ENCODE measurements around the gene CYP46A1.
"Not testable (repeated sequence)": the region's sequence is repeated elsewhere in the genome, so short reads cannot be mapped to it uniquely, and the experiment has no call there.

CYP46A1 gene

DNA sequence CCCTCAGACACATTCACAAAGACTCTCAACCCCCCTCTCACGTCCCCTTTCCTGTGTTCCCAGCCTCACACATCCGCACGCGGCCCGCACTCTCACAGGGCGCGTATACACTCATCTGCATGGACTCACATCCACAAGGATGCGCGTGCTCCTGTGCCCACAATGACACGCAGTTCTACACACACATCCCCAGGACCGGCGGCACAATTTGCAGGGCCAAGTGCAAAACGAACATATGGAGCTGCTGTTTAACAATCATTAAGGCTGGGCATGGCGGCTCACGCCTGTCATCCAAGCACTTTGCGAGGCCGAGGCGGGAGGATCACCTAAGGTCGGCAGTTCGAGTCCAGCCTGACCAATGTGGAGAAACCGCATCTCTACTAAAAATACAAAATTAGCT, 72.7 kb downstream of the CYP46A1 start:
- Histone ChIP-seq H3K27me3 (ENCODE audit: control insufficient read depth, insufficient read depth, low read length) (no peaks in the 10 kb centered on the region), H3K27ac (ENCODE audit: low read depth, low read length) (no peak overlapping the region), H3K4me1 (ENCODE audit: control insufficient read depth, insufficient read depth, low read length) (peaks cover 45% of the 10 kb centered on the region), H3K4me3 (ENCODE audit: low read depth, low read length) (no peak overlapping the region), H3K9ac (ENCODE audit: low read length) (no peak overlapping the region), H3K9me3 (ENCODE audit: control insufficient read depth, insufficient read depth, low read depth, low read length) (no peaks in the 10 kb centered on the region), H3K36me3 (ENCODE audit: control insufficient read depth, insufficient read depth, low read length) (no peaks in the 10 kb centered on the region)

DNA sequence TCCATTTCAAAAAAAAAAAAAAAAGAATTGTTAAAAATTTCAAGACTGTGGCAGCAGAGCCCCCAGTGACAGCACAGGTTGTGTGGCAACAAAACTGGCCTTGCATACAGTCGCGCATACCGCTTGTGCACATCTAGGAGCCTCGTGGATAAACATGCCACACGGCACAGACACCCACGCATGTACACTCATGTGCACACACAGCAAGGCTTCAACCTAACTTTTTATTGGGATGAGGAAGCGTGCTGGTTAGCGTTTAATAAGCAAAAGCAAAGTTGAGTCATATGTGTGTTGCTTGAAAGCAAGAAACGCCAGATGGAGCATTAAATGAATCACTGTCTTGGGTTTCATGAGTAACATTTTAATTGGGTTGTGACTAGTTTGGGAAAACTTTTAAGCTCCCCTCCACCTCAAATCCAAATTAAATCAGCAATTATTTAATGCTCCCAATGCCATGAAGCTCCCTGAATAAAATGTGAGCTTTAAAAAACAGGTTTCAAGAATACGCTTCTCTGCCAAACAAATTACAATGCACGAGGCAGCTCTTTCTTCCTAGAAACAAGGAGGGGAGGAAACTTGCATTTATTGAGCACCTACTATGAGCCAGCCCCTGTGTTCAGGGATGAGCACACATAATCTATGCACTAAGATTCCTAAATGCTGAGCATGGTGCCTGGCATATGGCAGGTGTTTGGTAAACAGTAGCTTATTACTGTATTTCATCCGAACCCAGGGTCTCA, 73.4 kb downstream of the CYP46A1 start:
- peaks cover 37% of the 10 kb centered on the region for H3K4me1 ChIP-seq (ENCODE audit: control insufficient read depth, insufficient read depth, low read length)
- H3K4me3 ChIP-seq (ENCODE audit: low read depth, low read length) = no peak overlapping the region

DNA sequence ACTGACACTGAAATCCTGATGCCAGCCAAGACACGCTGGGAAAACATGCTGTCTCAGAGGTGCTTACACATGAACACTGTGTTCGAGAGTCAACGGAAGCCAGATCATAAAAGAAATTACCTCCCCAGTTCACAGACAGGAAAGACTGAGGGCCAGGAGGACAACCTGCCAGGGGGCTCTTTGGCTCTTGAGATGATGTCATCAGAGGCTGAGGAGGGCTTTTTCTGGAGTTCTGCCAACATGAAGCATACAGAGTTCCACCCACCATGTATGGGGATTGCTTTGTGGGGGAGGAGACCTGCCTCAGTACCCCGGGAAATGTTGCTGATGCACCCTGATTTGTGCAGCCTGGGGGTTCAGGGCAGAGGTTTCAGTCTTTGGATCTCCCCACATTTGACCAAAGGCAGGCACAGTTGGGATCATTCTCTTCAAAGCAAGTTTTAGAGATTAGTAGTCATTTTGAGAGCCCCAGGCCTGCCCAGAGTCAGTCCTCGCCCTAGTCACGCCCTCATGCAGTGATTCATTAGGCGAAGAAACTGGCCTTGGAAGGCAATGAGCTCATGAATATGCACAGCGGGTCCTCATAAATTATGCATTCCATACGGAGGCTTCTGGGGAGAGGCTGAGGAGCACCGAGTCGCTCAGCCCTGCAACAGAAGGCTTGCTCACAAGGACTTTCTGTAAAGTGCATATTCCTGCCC, 74.2 kb downstream of the CYP46A1 start:
- peak overlapping the region; percentile 7 for H3K9ac ChIP-seq (ENCODE audit: low read length)
- H3K4me1 ChIP-seq (ENCODE audit: control insufficient read depth, insufficient read depth, low read length) = peaks cover 32% of the 10 kb centered on the region

More for the DNA sequence above, 73.4 kb downstream of the CYP46A1 start:
- H3K9ac ChIP-seq (ENCODE audit: low read length) = no peak overlapping the region
- no peaks in the 10 kb centered on the region for H3K9me3 ChIP-seq (ENCODE audit: control insufficient read depth, insufficient read depth, low read depth, low read length)
- H3K36me3 ChIP-seq (ENCODE audit: control insufficient read depth, insufficient read depth, low read length) = no peaks in the 10 kb centered on the region
- no peaks in the 10 kb centered on the region for H3K27me3 ChIP-seq (ENCODE audit: control insufficient read depth, insufficient read depth, low read length)
- no peak overlapping the region for H3K27ac ChIP-seq (ENCODE audit: low read depth, low read length)

DNA sequence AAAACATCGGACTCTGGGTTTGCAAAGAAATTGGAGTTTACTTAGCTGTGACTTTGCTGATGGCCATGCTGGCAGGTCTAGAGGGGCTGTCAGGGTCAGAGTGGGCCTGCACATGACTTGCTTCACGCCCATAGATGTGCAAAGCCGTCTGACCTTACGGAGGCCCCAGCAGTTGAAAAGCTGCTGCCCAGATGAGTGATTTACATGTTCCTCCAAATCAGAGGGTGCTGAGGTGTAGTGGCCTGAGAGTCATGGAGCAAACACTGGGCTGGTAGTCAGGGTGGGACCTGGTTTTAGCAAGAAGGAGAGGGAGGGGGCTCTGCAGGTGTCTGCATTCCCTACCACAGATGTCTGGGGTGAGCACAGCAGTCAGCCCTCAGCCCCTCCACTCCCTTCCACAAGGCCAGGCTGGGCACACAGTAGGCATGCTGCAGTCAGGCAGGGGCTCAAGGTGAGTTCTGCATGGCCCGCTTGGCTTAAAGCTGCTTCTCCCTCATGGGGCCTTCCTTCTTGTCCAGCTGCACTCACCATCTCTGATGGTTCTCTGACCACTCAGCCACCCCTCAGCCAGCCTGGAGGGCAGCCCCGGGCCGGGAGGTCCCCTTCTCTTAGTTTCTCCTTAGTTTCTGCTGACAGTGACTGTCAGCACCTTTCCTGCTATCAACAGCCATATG, 74.9 kb downstream of the CYP46A1 start:
- no peaks in the 10 kb centered on the region for H3K36me3 ChIP-seq (ENCODE audit: control insufficient read depth, insufficient read depth, low read length)
- no peak overlapping the region for H3K27ac ChIP-seq (ENCODE audit: low read depth, low read length)
- no peak overlapping the region for H3K4me3 ChIP-seq (ENCODE audit: low read depth, low read length)
- no peaks in the 10 kb centered on the region for H3K9me3 ChIP-seq (ENCODE audit: control insufficient read depth, insufficient read depth, low read depth, low read length)
- no peaks in the 10 kb centered on the region for H3K27me3 ChIP-seq (ENCODE audit: control insufficient read depth, insufficient read depth, low read length)
- H3K4me1 ChIP-seq (ENCODE audit: control insufficient read depth, insufficient read depth, low read length) = peaks cover 27% of the 10 kb centered on the region
- H3K9ac ChIP-seq (ENCODE audit: low read length) = peak overlapping the region; percentile 7

More for the DNA sequence above, 74.2 kb downstream of the CYP46A1 start:
- no peak overlapping the region for H3K4me3 ChIP-seq (ENCODE audit: low read depth, low read length)
- H3K27ac ChIP-seq (ENCODE audit: low read depth, low read length) = no peak overlapping the region
- no peaks in the 10 kb centered on the region for H3K9me3 ChIP-seq (ENCODE audit: control insufficient read depth, insufficient read depth, low read depth, low read length)
- no peaks in the 10 kb centered on the region for H3K27me3 ChIP-seq (ENCODE audit: control insufficient read depth, insufficient read depth, low read length)
- H3K36me3 ChIP-seq (ENCODE audit: control insufficient read depth, insufficient read depth, low read length) = no peaks in the 10 kb centered on the region

GRCh38 chr14:99759546-99759925, 75.4 kb downstream of the CYP46A1 start:
- Histone ChIP-seq H3K27me3 (ENCODE audit: control insufficient read depth, insufficient read depth, low read length) (no peaks in the 10 kb centered on the region), H3K4me3 (ENCODE audit: low read depth, low read length) (no peak overlapping the region), H3K4me1 (ENCODE audit: control insufficient read depth, insufficient read depth, low read length) (peaks cover 27% of the 10 kb centered on the region), H3K9me3 (ENCODE audit: control insufficient read depth, insufficient read depth, low read depth, low read length) (no peaks in the 10 kb centered on the region), H3K36me3 (ENCODE audit: control insufficient read depth, insufficient read depth, low read length) (no peaks in the 10 kb centered on the region), H3K27ac (ENCODE audit: low read depth, low read length) (no peak overlapping the region), H3K9ac (ENCODE audit: low read length) (no peak overlapping the region)

DNA sequence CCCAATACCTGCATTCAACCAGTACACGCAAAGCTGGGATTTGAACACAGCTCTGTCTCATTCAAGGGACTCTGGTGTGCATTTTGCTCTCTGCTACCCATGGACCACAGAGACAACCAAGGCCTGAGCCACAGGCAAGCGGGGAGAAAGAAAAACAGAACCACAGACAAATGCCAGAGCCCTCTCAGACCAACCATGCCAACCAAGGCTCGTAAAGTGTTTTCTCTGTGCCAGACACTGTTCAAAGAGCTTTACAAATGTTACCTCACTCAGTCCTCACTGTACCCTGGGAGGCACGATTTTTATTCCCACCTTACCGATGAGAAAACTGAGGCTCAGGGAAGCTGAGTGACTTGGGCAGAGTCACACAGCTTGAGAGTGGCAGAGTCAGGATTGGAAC, 76.7 kb downstream of the CYP46A1 start:
- no peak overlapping the region for H3K4me3 ChIP-seq (ENCODE audit: low read depth, low read length)
- no peak overlapping the region for H3K27ac ChIP-seq (ENCODE audit: low read depth, low read length)
- H3K27me3 ChIP-seq (ENCODE audit: control insufficient read depth, insufficient read depth, low read length) = no peaks in the 10 kb centered on the region
- no peaks in the 10 kb centered on the region for H3K9me3 ChIP-seq (ENCODE audit: control insufficient read depth, insufficient read depth, low read depth, low read length)
- peaks cover 27% of the 10 kb centered on the region for H3K4me1 ChIP-seq (ENCODE audit: control insufficient read depth, insufficient read depth, low read length)
- H3K9ac ChIP-seq (ENCODE audit: low read length) = no peak overlapping the region
- H3K36me3 ChIP-seq (ENCODE audit: control insufficient read depth, insufficient read depth, low read length) = no peaks in the 10 kb centered on the region

GRCh38 chr14:99762911-99763310, 78.8 kb downstream of the CYP46A1 start:
- not testable (repeated sequence) for H3K9ac ChIP-seq (ENCODE audit: low read length); H3K27ac ChIP-seq (ENCODE audit: low read depth, low read length); H3K4me3 ChIP-seq (ENCODE audit: low read depth, low read length); H3K27me3 ChIP-seq (ENCODE audit: control insufficient read depth, insufficient read depth, low read length); H3K36me3 ChIP-seq (ENCODE audit: control insufficient read depth, insufficient read depth, low read length); H3K9me3 ChIP-seq (ENCODE audit: control insufficient read depth, insufficient read depth, low read depth, low read length)
- peaks cover 26% of the 10 kb centered on the region for H3K4me1 ChIP-seq (ENCODE audit: control insufficient read depth, insufficient read depth, low read length)

DNA sequence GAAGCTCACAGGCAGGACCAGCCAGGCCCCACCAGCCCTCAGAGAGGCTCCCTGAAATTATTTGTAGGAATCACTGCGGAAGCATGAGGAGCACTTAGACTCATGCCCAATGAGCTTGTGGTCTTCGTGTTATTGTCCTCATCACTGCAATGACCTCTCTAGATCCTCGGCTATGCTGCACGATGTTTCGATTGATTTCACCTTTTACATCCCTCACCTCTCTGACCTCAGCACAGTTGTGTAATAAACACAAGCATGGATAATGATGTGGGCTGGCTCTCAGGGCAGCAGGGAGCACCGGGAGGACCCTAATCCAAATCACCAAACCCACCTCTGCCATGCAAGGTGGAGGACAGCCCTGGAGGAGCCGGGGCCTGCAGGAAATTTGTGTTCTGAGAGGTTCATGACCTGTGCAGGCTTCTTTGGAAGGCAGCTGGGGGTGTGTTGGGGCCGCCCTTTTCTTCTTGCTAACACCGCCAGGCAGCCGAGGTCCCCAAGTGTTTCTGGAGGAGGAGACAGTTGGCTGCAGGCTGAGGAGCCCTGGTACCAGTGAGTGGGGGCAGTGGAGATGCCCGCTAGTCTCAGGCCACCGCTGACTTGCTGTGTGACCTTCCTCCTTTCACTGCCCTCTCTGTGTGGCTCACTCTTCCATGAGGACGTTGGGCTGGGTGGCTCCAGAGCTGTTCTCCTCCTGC, 79.6 kb downstream of the CYP46A1 start:
- no peak overlapping the region for H3K4me3 ChIP-seq (ENCODE audit: low read depth, low read length)
- H3K9me3 ChIP-seq (ENCODE audit: control insufficient read depth, insufficient read depth, low read depth, low read length) = no peaks in the 10 kb centered on the region
- H3K4me1 ChIP-seq (ENCODE audit: control insufficient read depth, insufficient read depth, low read length) = peaks cover 19% of the 10 kb centered on the region
- H3K27me3 ChIP-seq (ENCODE audit: control insufficient read depth, insufficient read depth, low read length) = no peaks in the 10 kb centered on the region
- H3K27ac ChIP-seq (ENCODE audit: low read depth, low read length) = no peak overlapping the region
- H3K36me3 ChIP-seq (ENCODE audit: control insufficient read depth, insufficient read depth, low read length) = no peaks in the 10 kb centered on the region
- H3K9ac ChIP-seq (ENCODE audit: low read length) = no peak overlapping the region

- H3K4me1 ChIP-seq (ENCODE audit: control insufficient read depth, insufficient read depth, low read length) = peaks cover 13% of the 10 kb centered on the region
Observed at GRCh38 chr14:99764222-99764706, 80.2 kb downstream of the CYP46A1 start.

DNA sequence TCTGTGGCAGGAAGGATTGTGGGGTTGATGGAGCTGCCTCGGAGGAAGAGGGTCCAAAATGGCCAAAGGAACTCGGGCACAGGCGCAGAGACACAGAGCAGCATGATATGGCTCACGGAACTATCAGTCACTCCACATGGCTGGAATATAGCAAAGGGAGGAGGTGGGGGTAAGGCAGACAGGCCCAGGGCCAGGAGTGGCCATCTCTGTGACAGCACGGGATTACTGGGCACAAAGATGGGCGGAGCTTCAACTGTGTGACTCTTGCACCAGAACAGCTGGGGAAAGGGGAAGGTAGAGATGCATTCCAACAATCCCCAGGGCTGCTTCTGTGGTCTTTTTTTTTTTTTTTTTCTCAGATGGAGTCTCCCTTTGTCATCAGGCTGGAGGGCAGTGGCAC, 84.3 kb downstream of the CYP46A1 start:
- no peaks in the 10 kb centered on the region for H3K36me3 ChIP-seq (ENCODE audit: control insufficient read depth, insufficient read depth, low read length)
- H3K9ac ChIP-seq (ENCODE audit: low read length) = no peak overlapping the region
- no peak overlapping the region for H3K4me3 ChIP-seq (ENCODE audit: low read depth, low read length)
- no peaks in the 10 kb centered on the region; the same call in 1 of the 2 replicates for H3K9me3 ChIP-seq (ENCODE audit: control insufficient read depth, insufficient read depth, low read depth, low read length)
- no peak overlapping the region for H3K27ac ChIP-seq (ENCODE audit: low read depth, low read length)
- 0 out of 2 replicates have a peak, but pooled peaks cover 3% of the 10 kb centered on the region for H3K27me3 ChIP-seq (ENCODE audit: control insufficient read depth, insufficient read depth, low read length)
- peaks cover 14% of the 10 kb centered on the region for H3K4me1 ChIP-seq (ENCODE audit: control insufficient read depth, insufficient read depth, low read length)

More at GRCh38 chr14:99764222-99764706, 80.2 kb downstream of the CYP46A1 start:
- no peak overlapping the region for H3K9ac ChIP-seq (ENCODE audit: low read length)
- 0 out of 2 replicates have a peak, but pooled peaks cover 2% of the 10 kb centered on the region for H3K27me3 ChIP-seq (ENCODE audit: control insufficient read depth, insufficient read depth, low read length)
- H3K4me3 ChIP-seq (ENCODE audit: low read depth, low read length) = no peak overlapping the region
- no peaks in the 10 kb centered on the region for H3K36me3 ChIP-seq (ENCODE audit: control insufficient read depth, insufficient read depth, low read length)
- H3K27ac ChIP-seq (ENCODE audit: low read depth, low read length) = no peak overlapping the region
- no peaks in the 10 kb centered on the region for H3K9me3 ChIP-seq (ENCODE audit: control insufficient read depth, insufficient read depth, low read depth, low read length)
